Upper lobe of left lung (tissue), 4 donors: Measurements from ENCODE around the gene TNK2.

Source experiments
- CTCF ChIP-seq, 6 experiments: fragments of 450-650 bp in 4 of 6; fragments of 200-600 bp in 2 of 6; sonication (generic) in 2 of 6; IDR thresholded peaks; one replicate each; pipeline ENCODE4 v1.5.1; 2016 to 2019; ENCODE audit warnings: antibody characterized with exemption in 6 of 6
- EP300 ChIP-seq, 4 donors: sonication (generic); formaldehyde crosslinking; IDR thresholded peaks; one replicate each; pipeline ENCODE4 v1.5.1; 2017; ENCODE audit warnings: antibody characterized with exemption in 4 of 4, control low read depth in 2 of 4
- POLR2A ChIP-seq, 4 donors: fragments of 450-650 bp; IDR thresholded peaks; one replicate each; pipeline ENCODE4 v1.5.1; 2016 to 2017; ENCODE audit warnings: antibody characterized with exemption in 4 of 4, mild to moderate bottlenecking in 2 of 4
- POLR2AphosphoS5 ChIP-seq, 2 donors: sonication (generic); formaldehyde crosslinking; IDR thresholded peaks; one replicate each; pipeline ENCODE4 v1.5.1; 2017; ENCODE audit warnings: antibody characterized with exemption in 2 of 2

- TF ChIP-seq CTCF (IDR thresholded peaks at IDR 0.05) (no peak), POLR2A (IDR thresholded peaks at IDR 0.05) (no peak), POLR2AphosphoS5 (IDR thresholded peaks at IDR 0.05) (no peak), EP300 (IDR thresholded peaks at IDR 0.05) (no peak)
Observed at GRCh38 chr3:195918176-195918575, 9.8 kb upstream of the TNK2 start.
